Hippocampal formation (tissue), 2 donors: ENCODE measurements around the gene NR2C2.
"Not testable (repeated sequence)": the region's sequence is repeated elsewhere in the genome, so short reads cannot be mapped to it uniquely, and the experiment has no call there.

Experiments used
- DNase-seq, 2 donors: peaks; one replicate each; lab custom pipeline; 2025; lab: John Stamatoyannopoulos, UW

Gene NR2C2

DNA sequence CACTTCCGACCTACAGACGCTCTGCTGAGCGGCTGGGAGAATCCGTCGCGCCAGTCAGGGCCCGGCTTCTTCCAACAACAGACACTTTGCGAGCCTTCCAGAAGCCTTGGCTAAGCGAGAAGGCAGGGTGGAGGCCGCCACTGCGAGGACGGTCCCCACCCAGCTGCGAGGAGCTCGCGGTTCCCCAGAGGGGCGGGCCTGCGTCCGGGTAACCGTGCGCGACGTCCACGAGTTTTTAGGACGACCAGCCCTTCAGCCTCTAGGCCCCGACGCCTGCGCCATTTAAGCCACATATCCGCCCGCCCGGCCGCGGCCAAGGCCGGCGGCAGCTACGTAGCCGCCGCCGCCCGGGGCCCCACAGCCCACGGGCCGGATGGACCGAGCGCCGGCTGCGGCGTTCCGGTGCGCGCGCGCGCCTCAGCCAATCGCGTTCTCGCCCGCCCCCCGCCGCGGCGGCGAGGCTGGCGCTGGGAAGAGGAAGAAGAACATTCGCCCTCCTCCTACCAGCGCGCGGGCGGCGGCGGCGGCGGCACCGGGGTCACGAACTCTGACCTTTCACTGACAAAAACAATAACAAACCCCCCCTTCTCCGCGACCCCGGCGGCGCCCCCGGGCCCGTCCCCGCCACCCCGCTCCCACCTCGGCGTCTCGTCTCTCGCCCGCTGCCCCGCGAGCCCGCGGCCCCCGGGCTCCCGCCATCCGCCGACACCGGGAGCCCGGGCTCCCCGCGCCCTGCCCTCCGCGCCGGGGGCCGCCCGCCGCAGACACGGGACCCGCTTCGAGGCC is at the start of gene NR2C2:
Gene NR2C2 (plus strand): TSS at position 484 of the 786 bp plus-strand sequence. CDS start 56,332 bp downstream, outside the sequence.
- DNase-seq, result peak; percentile 70 to 90

DNA sequence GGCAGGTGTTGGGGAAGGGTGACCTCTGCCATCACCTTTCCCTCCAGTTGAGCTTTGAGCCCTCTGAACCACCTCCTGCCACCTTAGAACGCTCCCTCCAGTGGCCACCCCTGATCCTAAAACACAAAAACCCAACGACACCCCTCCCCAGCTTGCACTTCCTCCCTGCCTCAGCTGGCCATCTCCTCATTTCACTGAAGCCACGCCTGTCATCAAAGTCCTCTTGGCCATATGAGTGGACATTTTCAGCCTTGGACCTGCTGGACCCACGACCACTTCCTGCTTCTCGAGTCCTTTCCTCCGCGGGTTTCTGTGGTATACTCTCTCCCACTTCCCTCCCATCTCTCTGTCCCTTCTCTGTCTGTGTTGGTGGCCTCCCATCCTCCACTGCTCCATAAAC is 48.5 kb upstream of the NR2C2 start:
- DNase-seq, result no peak

DNA sequence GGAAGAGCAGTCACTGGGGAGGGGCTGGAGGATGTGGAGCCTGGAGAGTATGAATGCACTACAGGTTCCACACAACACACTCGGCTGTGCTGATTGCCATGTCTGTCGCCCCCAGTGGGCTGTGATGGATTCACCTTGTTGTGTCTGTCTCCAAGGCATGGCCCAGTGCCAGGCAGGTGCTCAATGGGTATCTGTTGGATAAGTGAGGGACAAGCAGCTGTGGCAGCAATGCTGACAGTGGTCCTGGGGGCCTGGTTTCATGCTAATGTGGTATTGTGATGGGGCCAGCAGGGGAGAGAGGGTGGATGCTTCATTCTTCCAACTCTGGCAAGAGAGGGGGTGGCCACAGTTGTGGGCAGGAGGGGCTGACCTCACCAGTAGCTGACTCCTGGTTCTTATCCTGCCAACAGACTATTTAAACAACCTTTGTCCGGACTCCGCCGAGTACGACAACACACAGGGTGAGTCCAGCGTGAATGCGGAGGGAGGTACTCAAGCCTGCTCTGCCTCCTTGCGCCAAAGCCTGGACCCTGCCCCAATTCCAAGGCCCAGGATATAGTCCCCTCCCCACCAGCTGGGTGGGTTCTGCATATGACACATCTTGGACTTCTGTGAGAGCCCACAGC is 47.3 kb upstream of the NR2C2 start:
- DNase-seq, result no peak

DNA sequence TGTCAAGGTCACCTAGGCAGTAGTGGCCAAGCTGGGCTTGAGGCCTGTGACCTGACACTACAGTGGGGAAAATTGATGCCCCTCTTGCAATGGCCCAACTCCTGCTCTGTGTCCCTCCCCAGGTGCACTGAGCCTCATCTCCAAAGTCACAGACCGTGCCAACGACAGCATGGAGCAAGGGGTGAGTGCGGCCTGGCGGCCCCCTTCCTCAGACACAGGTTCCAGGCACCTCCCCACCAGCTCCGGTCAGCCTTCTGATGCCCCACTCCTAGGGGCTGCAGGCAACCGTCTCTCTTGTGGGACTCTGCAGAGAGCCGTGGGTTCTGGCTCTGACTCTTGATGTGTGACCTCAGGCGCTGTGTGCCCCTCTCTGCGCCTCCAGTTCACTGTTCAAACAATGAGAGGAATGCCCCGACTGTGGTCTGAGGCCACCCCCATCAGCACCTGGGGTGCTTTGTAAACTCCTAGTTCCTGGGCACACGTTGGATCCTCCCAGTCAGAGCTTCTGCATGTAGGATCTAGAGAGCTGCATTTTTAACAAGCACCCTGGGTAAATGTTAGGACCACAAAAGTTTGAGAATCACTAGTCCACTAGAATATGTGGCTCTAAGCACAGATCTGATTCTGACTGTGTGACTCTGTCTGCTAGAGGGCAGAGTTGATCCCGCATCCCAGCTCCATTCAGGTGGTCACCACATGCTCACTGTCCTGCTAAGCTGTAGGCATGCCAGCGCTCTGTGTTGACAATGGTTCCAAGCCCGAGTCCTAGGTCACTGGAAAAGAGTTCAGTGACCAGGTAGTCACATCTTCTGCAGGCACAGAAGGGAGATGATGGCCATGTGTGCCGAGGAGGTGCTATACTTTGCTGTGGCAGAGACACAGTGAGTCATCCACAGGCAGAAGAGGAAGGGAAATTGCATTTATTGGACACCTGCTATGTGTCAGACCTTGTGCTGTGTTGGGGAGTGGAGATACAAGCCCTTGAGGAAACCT is 46.2 kb upstream of the NR2C2 start:
- DNase-seq, result no peak

DNA sequence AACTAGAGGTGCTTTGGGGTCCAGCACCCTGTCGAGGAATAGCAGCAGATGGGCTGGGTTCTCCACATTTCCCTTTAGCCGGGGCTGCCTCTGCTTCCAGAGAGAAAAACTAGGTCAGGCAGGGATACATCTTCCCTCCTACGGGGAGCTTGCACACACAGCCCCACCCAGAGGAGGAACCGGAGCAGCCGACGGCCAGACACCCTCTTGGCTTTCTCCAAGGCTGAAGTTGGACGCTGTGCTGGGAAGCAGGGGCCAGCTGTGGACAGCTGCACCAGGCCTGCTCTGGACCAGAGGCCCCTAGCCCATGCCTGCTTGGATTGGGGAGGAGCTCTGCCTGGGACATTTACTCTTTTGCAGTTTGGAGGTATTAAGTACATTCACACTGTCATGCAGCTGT is 44.7 kb upstream of the NR2C2 start:
- no peak for DNase-seq

DNA sequence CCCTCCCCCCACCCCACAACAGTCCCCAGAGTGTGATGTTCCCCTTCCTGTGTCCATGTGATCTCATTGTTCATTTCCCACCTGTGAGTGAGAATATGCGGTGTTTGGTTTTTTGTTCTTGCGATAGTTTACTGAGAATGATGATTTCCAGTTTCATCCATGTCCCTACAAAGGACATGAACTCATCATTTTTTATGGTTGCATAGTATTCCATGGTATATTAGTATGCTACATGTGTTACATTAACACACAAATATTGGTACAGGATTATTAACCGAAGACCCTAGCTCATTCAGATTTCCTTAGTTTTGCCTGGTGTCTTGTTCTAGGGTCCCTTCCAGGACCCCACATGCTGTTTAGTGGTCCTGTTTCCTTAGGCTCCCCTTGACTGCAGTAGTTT is 43.9 kb upstream of the NR2C2 start:
- DNase-seq, result not testable (repeated sequence)

DNA sequence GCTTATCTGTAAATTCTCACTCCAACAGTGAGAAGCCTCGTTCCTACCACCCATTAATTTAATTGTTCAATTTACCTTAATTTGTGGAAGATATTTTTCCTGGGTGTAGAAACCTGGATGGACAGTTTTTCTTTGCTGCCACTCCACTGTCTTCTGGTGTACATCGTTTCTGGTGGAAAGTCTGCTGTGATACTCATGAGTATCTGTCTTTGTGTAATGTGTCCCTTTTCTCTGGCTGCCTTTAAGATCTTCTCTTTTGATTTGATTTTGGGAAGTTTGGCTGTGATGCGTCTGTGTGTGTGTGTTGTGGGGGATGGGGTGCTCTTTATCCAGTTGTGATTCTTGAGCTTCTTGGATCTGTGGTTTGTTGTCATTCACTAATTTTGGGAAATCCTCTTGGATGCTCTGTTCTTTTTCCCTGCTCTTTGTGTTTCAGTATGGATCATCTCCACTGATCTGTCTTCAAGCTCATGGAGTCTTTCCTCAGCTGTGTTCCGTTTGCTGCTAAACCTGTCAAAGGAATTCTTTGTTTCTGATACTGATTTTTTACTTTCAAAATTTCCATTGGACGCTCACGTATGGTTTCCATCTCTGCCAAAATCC is 42.2 kb upstream of the NR2C2 start:
- no peak for DNase-seq

DNA sequence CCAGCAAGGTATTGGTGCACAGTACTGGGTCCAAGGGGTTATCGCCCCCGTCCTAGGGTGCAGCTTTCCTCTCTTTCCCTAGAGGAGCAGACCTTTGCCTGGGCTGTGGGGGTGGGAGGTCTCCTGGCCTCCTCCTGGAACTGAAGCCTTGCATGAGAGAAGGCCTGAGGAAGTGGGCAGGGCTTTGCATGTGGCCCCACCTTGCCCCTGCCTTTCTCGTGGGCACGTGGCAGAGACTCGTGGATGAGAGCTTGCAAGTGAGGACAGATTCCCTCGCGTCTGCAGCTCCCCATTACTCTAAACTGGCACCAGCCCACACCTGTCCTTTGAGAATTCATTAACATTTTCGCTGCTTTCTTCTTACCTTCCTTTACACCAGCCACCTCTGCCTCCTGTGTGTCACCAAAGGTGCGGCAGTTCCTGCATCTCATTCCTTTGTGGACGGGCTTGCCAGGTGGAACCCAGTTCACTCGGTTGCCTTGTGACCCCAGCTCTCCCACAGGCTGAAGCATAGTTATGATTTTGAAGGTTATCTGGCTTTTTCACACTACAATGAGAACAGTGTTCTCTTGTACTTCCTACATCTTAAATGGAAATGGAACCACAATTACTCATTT is 40.9 kb upstream of the NR2C2 start:
- no peak for DNase-seq

DNA sequence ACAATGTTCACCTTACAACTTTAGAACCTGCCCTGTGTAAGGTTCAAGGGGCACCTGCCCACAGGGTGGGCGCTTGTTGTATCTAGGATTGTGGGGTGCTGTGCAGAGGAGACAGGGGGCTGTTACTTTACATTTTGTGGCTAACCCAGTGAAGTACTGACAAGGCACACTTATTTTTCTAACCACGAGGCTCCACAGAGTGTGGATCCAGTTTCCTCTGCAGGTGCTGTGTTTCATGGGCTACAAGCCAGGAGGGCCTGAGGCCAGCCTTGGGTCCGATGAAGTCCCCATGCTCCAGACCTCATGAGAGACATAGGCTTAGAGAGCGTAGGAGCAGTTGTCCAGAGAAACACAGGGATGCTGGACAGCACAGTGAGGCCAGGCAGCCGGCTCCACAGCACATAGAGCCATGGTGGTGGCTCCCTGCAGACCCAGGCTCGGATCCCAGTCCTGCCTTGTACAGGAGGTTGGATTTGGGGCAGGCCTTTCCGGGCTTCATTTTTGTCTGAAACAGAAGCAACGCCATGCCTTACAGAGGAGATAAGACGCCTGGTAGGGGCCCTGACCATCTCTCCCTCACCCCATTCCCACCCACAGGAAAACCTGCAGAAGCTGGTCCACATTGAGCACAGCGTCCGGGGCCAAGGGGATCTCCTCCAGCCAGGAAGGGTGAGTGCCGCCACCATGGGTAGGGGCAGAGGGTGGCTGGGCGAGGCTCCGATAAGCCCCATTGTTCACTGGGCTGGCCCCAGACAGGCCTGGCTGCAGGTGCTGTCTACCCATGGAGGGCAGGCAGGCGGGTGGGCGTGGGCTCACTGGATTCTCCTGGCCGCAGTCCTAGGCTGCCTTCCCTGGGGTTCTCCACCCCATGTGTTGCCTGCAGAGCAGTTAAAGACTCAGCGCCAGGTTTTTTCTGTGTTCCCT is 40.1 kb upstream of the NR2C2 start:
- no peak for DNase-seq

DNA sequence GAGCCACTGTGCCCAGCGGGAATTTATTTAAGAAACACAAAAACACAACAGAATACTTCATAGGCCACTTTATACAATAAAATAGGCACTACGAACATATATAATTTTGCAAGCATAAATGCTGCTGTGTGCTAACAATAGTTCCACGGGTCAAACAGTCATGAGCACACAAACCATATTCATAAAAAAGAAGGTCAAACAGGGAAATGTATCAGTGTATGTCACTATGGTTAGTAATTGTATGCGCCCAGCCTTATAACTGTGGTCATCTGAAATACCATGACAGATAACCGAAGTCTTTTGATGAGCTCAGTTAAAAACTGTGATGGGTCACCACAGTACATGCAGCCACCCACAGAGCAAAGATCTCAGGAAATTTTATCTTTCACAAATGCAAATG is 38.1 kb upstream of the NR2C2 start:
- DNase-seq, result no peak

DNA sequence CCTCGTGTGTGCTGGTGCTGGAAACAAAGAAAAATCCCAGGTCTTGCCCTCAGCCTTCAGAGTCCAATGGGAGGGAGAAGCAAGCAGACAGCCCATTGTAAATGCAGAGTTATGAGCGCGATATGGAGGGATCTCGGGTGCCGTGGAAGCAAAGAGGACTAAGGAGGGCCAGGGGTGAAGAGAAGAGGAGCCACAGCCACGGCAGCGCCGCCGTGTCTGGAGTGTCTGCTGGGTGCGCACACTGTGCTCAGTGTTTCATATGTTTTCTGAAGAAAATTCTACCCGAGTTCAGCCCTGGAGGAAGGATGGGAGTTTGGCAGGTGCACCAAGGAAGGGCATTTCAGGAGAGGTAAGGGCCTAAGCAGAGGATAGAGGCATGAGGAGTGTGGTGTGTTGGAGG is 35.7 kb upstream of the NR2C2 start:
- no peak for DNase-seq

DNA sequence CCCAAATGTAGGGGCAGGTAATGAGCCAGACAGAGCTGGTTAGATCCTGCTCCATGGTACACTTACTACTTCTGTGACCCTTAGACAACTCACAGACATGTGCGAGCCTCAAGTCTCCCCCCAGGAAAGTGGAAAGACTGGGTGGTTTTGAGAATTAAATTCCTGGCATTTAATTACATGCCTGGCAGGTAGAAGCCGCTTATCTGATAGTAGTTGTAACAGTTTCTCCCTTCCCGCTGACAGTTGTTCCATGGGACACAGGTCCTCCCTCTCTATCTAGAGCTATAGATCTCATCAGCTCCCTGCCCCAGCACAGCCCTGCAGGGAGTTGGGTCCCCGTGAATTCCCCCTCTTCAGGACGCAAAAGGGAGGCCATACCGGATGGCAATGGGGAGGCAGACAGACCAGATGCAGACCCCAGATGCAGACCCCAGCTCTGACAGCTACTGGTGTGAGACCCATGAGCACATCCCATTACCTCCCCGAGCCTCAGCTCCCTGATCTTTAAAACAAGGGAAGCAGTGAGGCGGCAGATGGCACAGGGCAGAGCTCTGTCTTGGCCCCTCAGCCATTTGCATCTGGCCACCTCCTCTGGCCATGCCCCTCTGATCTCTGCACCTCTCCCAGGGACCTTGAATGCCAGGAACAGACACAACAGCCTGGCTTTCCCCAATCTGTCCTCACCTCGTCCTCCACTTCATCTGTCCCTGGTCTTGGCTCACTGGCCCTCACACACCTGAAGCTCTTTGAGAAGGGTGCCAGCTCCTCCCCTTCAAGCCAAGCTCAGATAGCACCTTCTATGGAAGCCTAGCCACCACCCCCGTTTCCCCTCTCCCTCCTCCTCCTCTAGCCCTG is 34.1 kb upstream of the NR2C2 start:
- DNase-seq, result no peak

DNA sequence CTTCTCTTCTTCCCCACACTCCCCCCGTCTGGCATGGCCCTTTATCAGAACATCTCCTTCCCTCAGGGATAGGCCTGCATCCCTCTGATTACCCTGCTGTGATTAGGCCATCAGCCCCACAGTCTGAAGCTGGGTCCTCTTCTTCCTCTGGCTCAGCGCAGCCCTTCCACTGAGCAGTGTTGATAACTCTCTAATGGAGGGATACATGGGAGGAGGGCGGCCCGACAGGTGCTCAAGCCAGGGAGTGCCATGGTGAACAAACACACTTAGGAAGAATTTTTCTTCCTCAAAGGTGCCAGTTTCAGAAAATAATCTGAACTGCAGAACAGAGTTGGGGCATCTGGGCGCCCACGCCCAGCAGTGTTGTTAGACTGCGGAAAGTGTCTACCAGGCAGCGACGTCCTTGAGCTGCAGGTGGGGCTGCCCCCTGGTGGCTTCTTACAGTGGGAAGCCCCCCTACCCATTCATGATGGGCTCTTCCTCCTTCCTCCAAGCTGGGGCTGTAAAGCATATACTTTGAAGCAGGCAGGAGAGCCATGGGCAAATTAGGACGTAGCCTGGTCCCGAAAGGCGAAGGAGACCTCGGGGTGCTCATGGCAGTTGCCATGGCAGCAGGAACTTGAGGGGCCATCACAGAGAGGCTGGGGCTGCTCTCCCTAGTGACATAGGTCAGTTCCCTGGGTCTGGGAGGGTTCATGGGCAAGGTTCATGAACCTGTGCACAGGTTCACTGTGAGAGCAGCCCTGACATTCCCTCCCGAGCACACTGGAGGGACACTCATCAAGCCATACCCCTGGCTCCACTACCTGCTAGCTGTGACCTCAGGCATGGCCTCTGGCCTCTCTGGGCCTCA is 33.2 kb upstream of the NR2C2 start:
- no peak for DNase-seq

DNA sequence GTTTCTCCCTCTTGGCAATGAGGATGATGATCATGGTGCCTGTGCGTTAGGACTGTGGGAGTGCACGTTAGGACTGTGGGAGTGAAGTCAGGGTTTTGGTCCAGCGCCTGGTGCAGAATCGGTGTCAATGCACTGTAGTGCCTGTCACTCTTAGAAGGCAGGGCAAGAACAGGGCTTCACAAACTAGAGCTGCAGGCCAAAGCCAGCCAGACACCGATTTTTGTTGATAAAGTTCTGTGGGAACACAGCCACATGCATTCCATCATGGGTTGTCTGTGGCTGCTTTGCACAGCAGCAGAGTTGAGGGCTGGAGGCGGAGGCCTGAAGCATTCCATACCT is 32.6 kb upstream of the NR2C2 start:
- DNase-seq, result no peak

DNA sequence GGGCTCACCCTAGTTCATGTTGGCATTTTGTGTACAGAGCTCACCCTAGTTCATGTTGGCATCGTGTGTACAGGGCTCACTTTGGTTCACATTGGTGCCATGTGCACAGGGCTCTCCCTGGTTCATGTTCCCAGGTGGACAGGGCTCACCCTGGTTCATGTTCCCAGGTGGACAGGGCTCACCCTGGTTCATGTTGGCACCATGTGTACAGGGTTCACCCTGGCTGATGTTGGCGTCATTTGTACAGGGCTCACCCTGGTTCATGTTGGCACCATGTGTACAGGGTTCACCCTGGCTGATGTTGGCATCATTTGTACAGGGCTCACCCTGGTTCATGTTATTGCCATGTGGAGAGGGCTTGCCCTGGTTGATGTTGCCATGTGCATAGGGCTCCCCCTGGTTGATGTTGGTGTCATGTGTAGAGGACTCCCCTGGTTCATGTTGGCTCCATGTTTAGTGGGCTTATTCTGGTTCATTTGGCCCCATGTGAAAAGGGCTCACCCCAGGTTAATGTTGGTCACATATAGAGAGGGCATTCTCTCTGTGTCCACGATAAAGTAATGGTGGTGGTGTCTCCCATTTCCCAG is 31.7 kb upstream of the NR2C2 start:
- DNase-seq, result no peak

DNA sequence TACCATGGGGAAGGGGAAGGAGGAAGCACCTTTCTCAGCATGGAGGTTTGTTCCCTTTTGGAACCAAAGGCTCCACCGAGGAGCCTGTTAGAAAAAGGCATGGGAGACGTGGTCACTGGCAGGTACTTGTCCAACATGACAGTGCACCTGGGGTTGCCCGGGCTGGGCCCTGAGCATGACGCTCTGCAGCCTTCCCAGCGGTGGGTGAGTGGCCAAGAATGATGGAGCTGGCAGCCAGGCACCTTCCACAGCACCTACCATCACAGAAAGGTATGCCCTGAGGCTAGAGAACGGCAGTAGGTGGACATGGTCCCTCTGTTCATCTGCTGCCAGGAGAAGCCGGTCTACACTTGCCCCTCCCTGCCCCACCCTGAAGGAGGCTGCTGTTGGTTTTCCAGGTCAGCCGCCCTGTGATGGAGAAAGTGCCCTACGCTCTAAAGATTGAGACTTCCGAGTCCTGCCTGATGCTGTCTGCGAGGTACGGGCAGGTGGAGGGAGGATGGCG is 29.0 kb upstream of the NR2C2 start:
- no peak for DNase-seq

DNA sequence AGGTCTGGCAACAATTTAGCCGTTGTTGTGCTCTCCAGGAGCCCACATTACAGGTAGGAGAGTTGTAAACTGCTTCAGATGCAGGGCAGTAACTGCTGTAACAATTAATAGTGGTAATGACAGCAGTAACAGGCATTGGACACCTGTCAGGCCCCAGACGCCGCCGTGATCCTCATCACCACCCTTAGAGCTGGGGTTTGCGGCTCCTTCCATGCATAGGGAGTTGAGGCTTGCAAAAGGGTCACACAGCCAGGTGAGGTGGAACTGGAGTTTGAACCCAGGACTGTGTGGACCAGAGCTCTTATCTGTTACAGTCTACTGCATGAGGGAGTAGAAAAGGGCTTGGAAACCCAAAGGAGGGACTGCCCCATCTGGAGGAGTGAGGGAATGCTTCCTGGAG is 26.8 kb upstream of the NR2C2 start:
- DNase-seq, result no peak

DNA sequence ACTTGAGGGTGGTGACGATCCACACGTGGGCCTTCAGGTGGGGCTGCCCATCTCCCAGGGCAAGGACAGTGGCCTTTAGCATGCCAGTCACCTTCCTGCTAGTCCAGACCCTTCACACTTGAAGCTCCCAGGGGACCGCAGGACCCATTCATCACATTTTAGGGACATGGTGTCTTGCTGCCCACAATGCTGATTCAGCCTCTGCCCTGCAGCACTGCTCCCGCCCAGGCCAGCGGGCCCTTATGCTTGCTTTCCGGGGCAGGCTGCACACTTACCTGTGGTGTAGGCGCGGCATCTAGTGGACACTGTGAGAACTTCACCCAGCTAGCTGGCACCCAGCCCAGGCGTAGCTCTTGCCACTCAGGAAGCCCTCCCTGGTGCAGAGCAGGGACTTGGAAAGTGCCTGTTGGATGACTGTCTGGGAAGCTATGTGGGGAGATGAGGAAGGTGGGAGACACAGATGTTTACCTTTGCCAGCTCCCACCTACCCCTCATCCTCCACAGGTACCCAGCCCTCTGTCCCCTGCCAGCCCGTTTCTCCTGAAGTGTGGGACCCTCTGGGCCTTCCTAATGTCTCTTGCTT is 26.3 kb upstream of the NR2C2 start:
- DNase-seq, result peak; percentile 59 to 72
